Stimulated activated CD4-positive, alpha-beta T cell treated with anti-CD3 and anti-CD28 coated beads, Interleukin-12 subunit alpha, Interleukin-12 subunit beta, amount 100 ng/mL, for 4 hours (primary cell): ENCODE results near the gene CYBA.
"Not testable (repeated sequence)": the region's sequence is repeated elsewhere in the genome, so short reads cannot be mapped to it uniquely, and the experiment has no call there.

Experiments
- DNase-seq: peaks from one replicate; pipeline ENCODE4 v3.0.0-alpha.2; 2020

CYBA gene

GRCh38 chr16:88609426-88609825 is 41.4 kb downstream of the CYBA start:
- not testable (repeated sequence) for DNase-seq

DNA sequence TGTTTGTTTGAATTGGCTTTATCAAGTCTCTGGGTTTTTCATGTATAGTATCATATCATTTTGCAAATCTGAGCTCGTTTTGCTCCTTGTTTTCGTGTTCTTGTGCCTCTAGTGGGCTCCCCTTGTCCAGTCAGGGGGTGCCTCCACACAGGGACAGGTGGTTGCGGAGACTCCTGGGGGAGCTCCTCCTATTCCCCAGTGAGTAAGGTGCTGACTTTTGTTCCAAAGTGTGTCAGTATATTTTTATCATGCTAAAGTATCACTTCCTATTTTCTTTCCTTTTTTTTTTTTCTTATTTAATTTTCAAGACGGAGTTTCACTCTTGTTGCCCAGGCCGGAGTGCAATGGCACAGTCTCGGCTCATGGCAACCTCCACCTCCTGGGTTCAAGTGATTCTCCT is 42.8 kb downstream of the CYBA start:
- DNase-seq = no peak

GRCh38 chr16:88606148-88606757 is 44.6 kb downstream of the CYBA start:
- no peak for DNase-seq

DNA sequence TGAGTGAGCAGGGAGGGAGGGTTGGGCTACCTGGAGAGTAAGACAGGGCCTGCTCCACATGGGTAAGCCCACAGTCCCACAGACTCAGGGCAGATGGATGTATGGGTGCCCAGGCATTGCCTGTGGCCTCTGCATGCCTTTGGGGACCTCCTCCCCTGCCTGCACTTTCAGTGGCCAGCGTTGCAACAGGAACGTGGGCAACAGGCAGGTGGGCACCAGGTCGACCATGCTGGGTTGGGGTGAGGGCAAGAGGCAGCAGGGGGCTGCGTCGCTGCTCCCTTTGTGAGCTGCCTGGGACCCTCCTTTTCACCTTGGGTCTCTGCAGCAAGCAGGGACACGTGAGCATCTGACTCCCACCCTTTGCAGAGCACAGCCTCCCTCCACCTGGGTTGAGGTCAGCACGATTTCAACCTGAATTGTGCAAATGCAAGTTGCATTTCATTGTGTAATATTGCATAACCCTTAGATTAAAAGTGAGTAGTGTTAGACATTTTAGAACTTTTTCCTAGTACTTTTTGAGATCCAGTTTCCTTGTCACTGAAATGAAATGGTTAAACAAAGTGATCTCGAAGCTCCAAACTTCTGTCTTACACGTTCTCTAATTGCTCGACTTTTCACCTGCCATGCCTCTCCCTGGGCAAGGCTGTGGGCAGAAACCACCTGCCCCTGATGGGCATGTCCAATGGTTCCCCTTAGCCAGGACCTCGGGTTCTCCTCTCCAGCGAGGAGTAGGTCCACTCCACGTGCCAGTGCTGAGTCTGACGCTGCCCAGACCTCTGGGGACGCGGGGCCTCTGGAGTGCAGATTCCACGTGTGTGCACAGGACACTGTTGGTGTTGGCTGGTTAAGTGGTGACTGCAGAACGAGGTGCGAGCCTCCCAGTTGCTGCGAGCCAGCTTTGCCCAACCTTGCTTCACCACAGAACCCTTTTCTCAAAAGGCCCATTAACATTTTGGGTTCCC is 45.4 kb downstream of the CYBA start:
- DNase-seq = no peak

DNA sequence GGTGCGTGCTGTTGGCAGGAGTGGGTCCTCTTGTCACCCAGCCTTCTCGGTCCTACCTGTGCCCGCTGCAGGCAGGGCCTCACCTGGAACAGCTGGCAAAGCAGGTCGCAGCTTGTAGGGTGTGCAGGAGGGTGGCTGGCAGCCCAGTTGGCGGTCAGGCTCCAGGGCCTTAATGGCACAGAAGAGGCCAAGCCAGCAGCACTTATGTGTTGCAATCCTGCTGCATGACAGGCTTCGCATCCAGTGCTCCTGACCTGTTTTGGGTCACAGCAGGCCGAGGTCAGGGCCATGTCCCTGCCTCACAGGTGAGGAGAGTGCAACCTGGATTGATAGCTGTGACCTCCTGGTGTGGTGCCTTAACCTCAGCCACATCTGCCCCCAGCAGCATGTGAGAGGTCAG is 48.8 kb downstream of the CYBA start:
- no peak for DNase-seq

- no peak for DNase-seq
These were observed 49.4 kb downstream of the CYBA start for GRCh38 chr16:88601313-88602036.

- DNase-seq = no peak
These were observed 50.3 kb downstream of the CYBA start for GRCh38 chr16:88600539-88600896.

DNA sequence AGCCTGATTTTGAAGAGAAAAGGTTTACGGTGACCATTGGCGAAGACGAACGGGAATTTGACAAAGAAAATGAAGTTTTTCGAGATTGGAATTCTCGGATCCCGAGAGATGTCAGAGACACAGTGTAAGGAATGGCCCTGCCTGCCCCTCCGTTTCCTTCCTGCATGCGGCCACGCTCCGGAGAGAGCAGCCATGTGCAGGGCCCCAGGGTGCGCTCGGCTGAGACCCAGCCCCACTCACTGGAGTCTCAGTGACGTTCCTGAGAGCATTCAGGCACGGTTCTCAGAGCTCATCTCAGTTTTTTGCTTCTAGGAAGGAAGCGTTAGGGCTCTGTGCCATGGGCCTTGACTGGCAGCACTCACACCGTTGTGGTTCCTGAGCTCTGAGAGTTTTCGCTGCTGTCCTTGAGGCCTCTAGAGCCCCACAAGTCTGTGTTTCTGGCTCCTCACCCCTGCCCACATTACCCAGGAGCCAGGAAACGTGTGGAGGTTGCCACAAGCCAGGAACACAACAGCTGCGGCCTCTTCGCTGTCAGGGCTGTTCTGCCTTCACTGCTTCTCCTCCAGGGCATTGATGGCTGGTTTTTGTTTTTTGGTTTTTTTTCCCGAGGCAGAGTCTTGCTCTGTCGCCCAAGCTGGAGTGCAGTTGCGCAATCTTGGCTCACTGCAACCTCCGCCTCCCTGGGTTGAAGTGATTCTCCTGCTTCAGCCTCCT is 50.9 kb downstream of the CYBA start:
- DNase-seq = no peak

DNA sequence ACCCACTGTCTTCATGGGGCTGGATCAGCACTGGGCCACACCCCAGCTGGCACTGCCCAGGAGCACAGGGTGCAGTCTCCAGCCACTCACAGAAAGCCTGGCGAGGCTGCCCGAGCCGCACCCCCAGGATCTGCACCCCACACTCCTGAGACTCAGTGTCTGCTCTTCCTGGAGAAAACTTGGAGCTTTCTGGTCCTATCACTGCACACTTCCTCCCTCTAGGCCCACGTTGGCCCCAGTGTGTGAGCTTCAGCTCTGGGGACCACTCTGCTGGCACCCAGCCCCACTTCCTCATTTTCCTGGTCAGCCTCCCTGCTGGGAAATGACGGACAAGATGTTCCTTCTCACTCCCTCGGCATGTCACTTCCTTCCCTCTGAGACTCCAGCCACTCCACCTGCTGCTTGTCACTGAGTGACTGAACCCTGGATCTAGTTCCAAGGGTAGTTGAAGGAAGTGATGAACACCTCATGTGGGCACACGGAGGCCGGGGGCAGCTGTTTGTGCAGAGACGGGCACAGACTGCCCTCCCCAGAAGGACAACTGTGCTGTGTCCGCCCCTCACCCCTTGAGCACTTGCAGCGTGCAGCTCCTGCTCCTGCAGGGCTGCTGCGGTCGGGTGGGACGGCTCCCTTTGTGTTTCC is 51.6 kb downstream of the CYBA start:
- no peak for DNase-seq

DNA sequence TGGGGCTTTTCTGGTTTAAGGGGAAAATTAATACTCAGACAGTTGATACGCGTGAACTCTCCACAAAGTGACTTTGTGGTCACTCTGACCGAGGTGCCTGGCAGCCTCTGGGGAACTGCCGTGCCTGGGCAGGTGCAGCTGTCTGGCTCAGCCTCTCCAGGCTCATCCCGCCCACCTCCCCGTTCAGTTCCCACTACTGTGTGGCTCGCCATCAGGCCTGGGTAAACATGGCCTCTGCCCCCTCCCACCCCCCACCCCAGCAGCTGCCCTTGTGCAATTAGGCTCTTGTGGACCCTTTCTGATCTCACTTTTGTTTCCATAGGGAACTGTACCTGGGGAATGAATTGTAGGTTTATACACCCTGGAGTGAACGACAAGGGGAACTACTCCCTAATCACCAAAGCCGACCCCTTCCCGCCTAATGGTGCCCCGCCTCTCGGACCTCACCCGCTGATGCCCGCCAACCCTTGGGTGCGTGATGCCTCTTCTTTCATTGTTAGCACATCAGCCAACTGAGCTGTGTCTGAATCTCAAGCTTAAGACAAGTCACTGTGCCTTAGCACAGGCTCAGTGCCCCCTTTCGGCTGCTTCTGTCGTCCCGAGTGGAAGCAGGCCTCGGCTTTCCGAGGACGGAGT is 52.9 kb downstream of the CYBA start:
- DNase-seq = no peak

- no peak for DNase-seq
These were observed 54.4 kb downstream of the CYBA start for GRCh38 chr16:88596483-88596882.

DNA sequence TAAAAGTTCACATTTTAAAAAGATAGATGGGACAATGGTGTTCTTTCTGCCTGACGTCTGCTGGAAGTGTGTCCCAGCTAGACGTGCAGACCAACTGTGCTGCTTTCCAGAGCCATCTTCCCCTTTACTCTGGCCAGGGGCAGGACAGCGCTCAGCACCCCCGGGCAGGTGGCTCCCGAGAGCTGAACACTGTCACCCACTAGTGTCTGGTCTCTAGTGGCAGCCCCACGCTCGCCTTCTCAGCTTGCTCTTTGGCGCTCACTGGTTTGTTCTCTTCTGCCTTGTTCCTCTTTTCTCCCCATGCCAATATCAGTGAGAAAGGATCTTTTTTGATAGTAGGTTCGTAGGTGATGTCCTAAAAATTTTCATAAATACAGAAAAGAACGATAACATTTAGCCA is 54.9 kb downstream of the CYBA start:
- DNase-seq = no peak

DNA sequence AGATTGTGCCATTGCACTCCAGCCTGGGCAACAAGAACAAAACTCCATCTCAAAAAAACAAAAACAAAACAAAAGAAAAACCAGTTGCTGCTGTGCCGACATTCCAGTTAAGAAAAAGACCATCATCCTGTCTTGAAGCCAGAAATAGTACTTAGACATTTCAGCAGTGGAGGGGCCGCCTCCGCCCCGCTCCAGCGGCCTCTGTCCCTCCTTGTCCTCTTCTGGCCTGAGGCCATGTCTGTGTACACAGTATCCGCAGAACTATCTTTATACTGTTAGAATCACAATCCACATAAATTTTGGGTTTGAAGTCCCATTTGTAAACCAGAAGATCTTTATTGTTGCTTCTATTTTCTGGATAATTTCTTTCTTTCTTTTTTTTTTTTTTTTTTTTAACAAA is 55.8 kb downstream of the CYBA start:
- no peak for DNase-seq

- no peak for DNase-seq
These were observed 56.9 kb downstream of the CYBA start for GRCh38 chr16:88593910-88594309.

DNA sequence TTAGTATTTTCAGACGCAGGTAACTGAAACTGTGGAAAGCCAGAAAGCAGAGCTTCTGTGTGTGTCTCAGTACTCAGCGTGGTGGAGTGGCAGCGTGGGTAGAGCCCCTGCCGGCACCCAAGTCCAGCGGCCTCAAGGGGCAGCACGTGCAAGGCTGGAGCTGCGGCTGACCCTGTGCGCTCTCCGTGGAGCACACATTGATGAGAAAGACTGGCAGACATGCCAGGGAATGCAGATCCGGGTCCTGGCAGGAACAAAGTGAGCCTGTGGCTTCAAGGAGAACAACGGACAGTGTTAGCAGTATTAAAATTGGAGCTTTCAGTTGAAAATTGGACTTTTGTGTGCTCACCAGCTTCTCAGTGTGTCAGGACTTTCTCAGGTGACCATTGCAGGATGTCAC is 57.4 kb downstream of the CYBA start:
- no peak for DNase-seq
